Activated CD4-positive, alpha-beta T cell treated with anti-CD3 and anti-CD28 coated beads, Interleukin-2, amount 10 ng/mL, durations not matched to agents 7 days and 5 days (primary cell): ENCODE measurements around the gene NTRK1. TPM values are rescaled to one million over a fixed set of nuclear protein-coding genes. Genes with fewer than 3 reads are reported as not detected.
A peak's percentile ranks its signal among the peaks of the same experiment; 100 is the strongest.

ENCODE experiments used
- CTCF ChIA-PET: fragments of 350-600 bp; sonication (Branson Sonifier 250); formaldehyde crosslinking; loops from one replicate; lab custom pipeline; 2021; ENCODE audit warnings: antibody characterized with exemption; lab: Charles Lee
- POLR2A ChIA-PET: fragments of 350-600 bp; sonication (Branson Sonifier 250); formaldehyde crosslinking; loops from one replicate; lab custom pipeline; 2021; ENCODE audit warnings: antibody characterized with exemption; lab: Charles Lee
- DNase-seq: peaks from one replicate; pipeline ENCODE4 v3.0.0-alpha.2; 2020
- H3K27ac Mint-ChIP-seq: one replicate; pipeline ENCODE4 v1.8.0; 2021; ENCODE audit warnings: mild to moderate bottlenecking, moderate library complexity, mixed read lengths
- H3K27me3 Mint-ChIP-seq: one replicate; pipeline ENCODE4 v1.8.0; 2021; ENCODE audit warnings: mixed read lengths
- H3K36me3 Mint-ChIP-seq: one replicate; pipeline ENCODE4 v1.8.0; 2021; ENCODE audit warnings: low read depth, mixed read lengths
- H3K4me1 Mint-ChIP-seq: one replicate; pipeline ENCODE4 v1.8.0; 2021; ENCODE audit warnings: mixed read lengths
- H3K4me3 Mint-ChIP-seq: one replicate; pipeline ENCODE4 v1.8.0; 2021; ENCODE audit warnings: mild to moderate bottlenecking, moderate library complexity, mixed read lengths
- H3K9me3 Mint-ChIP-seq: one replicate; pipeline ENCODE4 v1.8.0; 2021; ENCODE audit warnings: mixed read lengths
- total RNA-seq, 2 experiments: library from RNA; stranded (reverse); gene quantifications; one replicate each; pipeline ENCODE4 v1.2.3, GENCODE V29; 2021

NTRK1 gene
- total RNA-seq, 2 experiments from 2014 or later = 1.9 to 2.0 TPM

DNA sequence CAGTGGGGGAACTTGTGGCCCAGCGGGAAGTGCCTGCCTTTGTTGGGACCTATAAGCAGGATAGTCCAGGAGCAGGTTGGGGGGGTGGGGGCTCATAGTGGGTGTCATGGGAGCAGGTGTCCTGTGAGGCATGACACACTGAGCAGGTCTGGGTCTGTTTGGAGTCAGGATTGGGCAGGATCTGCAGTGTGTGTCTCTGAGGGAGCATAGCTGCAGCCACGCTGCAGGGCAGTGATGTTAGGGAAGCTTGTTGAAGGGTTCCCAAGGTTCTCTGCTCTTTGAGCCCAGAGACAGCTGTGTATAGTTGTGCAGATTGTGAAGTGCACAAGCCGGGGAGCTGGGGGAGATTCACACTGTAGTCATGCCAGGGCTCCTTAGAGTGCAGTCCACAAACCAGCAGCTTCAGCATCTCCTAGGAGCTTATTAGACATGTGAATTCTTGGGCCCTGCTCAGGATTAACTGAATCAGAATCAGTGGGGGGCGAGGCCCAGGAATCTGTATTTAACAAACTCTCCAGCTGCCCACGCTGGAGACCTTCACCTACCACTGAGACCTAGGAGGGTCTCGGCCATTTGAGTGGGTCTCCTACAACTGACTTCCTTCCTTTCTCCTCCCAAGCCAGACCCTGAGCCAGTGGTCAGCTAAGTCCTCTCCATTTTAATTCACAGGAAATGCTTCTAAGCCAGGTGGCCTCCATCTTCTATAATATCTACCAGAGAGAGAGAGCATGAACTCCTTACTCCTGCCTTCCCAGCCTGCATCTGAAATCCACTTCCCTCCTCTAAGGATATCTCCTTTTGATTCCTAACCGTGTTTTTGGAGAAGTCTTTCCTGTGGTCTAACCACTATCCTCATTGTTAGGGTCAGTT, 12.8 kb upstream of the NTRK1 start:
- Mint-ChIP-seq H3K9me3 (no peaks in the 10 kb centered on the region), H3K36me3 (peaks cover 2% of the 10 kb centered on the region), H3K4me3 (peak overlapping the region; percentile 20), H3K4me1 (peaks cover 30% of the 10 kb centered on the region), H3K27me3 (peaks cover 53% of the 10 kb centered on the region), H3K27ac (no peak overlapping the region)
- no peak for DNase-seq
- CTCF ChIA-PET = interaction anchor here (0.9 to 7.6 kb wide), 10 partner anchors 7 to 121 kb away, joined by 3 to 69 read pairs (median 8); partner anchors contain the start of genes INSRR, NTRK1 and SH2D2A
- POLR2A ChIA-PET = interaction anchor here (0.6 to 1.1 kb wide), 3 partner anchors 10 to 349 kb away, joined by 4 read pairs; partner anchors contain the start of gene SH2D2A

DNA sequence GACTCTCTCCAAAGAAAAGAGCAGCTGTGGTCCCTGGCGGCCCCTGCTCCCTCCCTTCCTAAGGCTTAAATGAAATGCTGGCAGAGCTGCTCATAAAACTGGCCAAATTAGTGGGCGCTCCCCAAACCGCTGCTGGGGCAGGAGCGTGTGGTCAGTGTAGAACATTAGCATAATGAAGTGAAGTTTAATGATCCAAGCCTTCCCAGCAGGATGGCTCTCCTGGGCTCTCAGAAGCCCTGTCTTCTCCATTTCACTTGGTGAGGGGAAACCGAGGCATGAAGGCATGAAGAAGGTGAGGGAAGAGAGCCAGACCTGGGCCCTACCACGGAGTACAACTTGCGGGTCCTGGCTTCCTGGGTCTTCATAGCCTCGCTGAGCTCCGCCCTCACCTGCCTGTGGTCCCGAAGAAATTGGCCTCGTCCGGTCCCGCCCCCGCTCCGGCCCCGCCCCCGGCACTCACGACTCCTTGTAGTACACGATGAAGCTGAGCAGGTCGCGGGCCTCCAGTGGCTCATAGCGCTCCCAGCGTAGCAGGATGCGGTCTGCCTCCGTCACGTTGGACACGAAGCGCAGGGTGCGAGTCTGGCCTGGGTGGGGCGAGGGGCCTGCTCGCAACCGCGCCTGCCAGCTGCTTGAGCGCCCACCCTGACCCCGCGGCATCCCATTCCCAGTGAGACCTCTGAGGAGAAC, 12.1 kb upstream of the NTRK1 start:
- peak overlapping the region; percentile 78 for H3K27ac Mint-ChIP-seq
- peak overlapping the region; percentile 38 for H3K4me3 Mint-ChIP-seq
- H3K36me3 Mint-ChIP-seq = peaks cover 2% of the 10 kb centered on the region
- no peaks in the 10 kb centered on the region for H3K9me3 Mint-ChIP-seq
- DNase-seq = peak; percentile 80
- ChIA-PET POLR2A (interaction anchor here (0.9 to 1.1 kb wide), 2 partner anchors 33 to 350 kb away, joined by 4 read pairs; partner anchors contain the start of gene SH2D2A), CTCF (interaction anchor here (1.0 to 7.6 kb wide), 9 partner anchors 9 to 122 kb away, joined by 3 to 69 read pairs (median 9); partner anchors contain the start of genes INSRR, MRPL24 and NTRK1)
- H3K27me3 Mint-ChIP-seq = peaks cover 48% of the 10 kb centered on the region
- peaks cover 30% of the 10 kb centered on the region for H3K4me1 Mint-ChIP-seq

DNA sequence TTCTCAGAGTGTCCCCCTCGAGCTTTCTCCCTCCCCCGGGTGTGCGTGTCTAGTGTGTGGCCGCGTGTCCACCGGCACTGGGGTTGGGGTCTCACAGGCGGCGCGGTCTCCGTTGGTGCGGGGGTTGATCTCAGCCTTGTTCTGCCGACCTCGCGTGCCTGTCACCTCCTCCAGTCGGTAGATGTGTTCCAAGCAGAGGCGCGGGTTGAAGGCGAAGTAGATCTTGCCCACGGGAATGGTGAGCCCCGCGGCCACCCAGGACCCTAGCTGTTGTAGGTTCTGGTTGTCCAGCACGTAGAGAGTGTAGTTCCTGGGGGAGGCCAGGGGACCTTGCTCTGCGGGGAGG, 11.5 kb upstream of the NTRK1 start:
- no peak for DNase-seq
- ChIA-PET CTCF (interaction anchor here (0.6 to 7.6 kb wide), 10 partner anchors 9 to 259 kb away, joined by 3 to 69 read pairs (median 8); partner anchors contain the start of genes INSRR, MRPL24 and NTRK1), POLR2A (interaction anchor here (0.9 to 1.1 kb wide), 2 partner anchors 33 to 350 kb away, joined by 4 read pairs; partner anchors contain the start of gene SH2D2A)
- Mint-ChIP-seq H3K27me3 (peaks cover 44% of the 10 kb centered on the region), H3K4me3 (peak overlapping the region; percentile 38), H3K27ac (peak overlapping the region; percentile 78), H3K4me1 (peaks cover 27% of the 10 kb centered on the region), H3K9me3 (no peaks in the 10 kb centered on the region), H3K36me3 (peaks cover 2% of the 10 kb centered on the region)

DNA sequence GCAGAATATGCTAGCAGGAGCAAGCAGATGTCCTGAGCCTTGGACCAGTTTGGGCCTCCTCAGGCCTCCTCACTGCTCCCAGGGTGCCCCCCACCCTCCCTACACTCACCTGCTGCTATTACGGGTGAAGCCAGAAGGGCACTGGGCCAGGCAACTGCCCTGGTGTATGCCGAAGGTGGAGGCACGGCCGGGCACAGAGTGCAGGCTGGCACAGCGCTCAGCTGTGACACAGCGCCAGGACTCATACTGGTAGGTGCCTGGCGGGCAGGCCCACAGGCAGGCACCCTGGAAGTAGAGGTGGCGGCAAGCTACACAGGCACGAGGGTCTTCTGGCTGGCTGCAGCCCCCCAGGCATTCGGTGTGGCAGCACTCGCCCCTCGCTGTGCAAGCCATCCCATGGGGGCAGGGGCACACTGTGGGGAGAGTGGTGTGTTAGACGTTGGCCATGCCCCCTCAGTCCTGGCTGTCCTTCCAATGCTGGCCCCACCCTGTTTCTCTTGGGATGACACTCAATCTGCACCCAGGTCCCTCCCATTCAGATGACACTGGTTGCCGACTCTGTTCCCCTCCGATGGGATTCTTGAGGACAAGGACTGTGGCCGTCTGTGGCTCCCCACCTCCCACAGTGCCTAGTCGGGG, 8.8 kb upstream of the NTRK1 start:
- ChIA-PET CTCF (interaction anchor here (1.0 to 13.0 kb wide), 3 partner anchors 9 to 38 kb away, joined by 3 to 158 read pairs (median 69); partner anchors contain the start of genes INSRR and NTRK1), POLR2A (no interaction called here)
- Mint-ChIP-seq H3K4me1 (peaks cover 20% of the 10 kb centered on the region), H3K27ac (no peak overlapping the region), H3K4me3 (no peak overlapping the region), H3K27me3 (peaks cover 29% of the 10 kb centered on the region), H3K9me3 (no peaks in the 10 kb centered on the region), H3K36me3 (no peaks in the 10 kb centered on the region)
- DNase-seq = no peak

DNA sequence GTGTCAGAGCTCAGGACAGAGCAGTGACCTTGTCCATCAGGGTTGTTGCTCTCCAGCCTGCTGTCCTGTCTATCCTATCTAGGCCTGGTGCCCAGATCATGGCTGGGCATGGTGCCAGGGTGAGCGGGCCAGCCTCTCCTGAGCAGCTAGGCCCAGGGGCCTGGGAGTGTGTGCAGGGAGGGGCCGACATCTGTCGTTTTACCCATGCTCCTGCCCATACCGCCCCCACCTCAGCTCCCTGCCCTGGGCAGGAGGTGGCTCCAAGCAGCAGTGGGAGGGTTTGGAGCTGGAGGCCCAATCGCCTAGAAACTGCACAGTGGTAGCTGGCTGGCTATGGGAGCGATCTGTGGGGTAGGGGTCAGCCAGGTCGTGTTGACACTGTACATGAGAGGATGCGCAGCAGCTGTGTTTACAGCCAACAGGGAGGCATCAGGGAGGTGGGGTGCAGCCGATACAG, 8.2 kb upstream of the NTRK1 start:
- peaks cover 28% of the 10 kb centered on the region for H3K27me3 Mint-ChIP-seq
- no peaks in the 10 kb centered on the region for H3K9me3 Mint-ChIP-seq
- ChIA-PET CTCF (interaction anchor here (1.0 to 13.0 kb wide), 3 partner anchors 9 to 38 kb away, joined by 3 to 158 read pairs (median 69); partner anchors contain the start of genes INSRR and NTRK1), POLR2A (interaction anchor here (0.6 kb wide), 1 partner anchor 129 kb away, joined by 3 read pairs; no protein-coding TSS in a partner anchor)
- H3K36me3 Mint-ChIP-seq = no peaks in the 10 kb centered on the region
- no peak for DNase-seq
- H3K4me1 Mint-ChIP-seq = peaks cover 20% of the 10 kb centered on the region
- no peak overlapping the region for H3K4me3 Mint-ChIP-seq
- H3K27ac Mint-ChIP-seq = no peak overlapping the region

DNA sequence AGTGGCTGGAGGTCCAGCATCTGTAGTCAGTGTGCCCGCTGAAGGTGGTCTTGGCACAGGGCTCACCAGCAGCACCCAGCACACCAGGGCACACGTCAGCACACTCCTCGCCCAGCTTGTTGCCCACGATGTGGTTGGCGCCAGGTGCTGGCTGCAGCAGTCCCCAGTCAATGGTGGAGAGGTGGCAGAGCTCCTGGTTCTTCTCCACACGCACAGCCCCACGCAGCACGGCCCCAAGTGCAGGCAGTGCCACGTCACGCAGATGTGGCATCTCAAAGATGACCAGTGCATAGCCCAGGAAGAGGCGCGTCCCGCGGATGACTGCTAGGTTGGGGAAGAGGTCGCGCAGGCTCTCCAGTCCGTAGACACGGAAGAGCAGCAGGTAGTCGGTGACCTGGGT, 6.9 kb upstream of the NTRK1 start:
- ChIA-PET POLR2A (no interaction called here), CTCF (interaction anchor here (0.5 to 13.0 kb wide), 3 partner anchors 17 to 164 kb away, joined by 3 to 158 read pairs (median 4); no protein-coding TSS in a partner anchor)

DNA sequence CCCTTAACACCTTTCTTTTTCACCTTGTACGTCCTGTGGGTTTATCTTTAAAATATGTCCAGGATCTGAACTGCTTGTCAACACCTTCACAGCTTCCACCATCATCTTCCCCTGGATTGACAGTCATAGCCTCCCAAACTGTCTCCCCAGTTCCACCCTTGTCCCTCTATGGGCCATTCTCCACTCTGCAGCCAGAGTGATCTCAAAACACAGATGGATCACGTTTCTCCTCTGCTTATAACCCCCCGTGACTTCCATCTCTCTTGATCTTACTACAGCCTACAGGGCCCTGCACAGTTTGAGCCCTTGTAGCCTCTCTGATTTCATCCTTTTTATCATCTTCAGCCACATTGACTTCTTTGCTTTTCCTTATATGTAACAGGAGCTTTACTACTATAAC, 6.0 kb upstream of the NTRK1 start:
- H3K4me1 Mint-ChIP-seq = peaks cover 9% of the 10 kb centered on the region
- ChIA-PET POLR2A (no interaction called here), CTCF (interaction anchor here (1.2 to 13.0 kb wide), 6 partner anchors 7 to 127 kb away, joined by 3 to 247 read pairs (median 40); partner anchors contain the start of genes ISG20L2 and METTL25B)
- peaks cover 35% of the 10 kb centered on the region for H3K27me3 Mint-ChIP-seq
- DNase-seq = no peak
- no peak overlapping the region for H3K27ac Mint-ChIP-seq
- no peaks in the 10 kb centered on the region for H3K9me3 Mint-ChIP-seq
- H3K4me3 Mint-ChIP-seq = no peak overlapping the region
- H3K36me3 Mint-ChIP-seq = no peaks in the 10 kb centered on the region

More for the DNA sequence above, 6.9 kb upstream of the NTRK1 start:
- Mint-ChIP-seq H3K27ac (no peak overlapping the region), H3K4me3 (no peak overlapping the region), H3K9me3 (no peaks in the 10 kb centered on the region), H3K27me3 (peaks cover 34% of the 10 kb centered on the region), H3K36me3 (no peaks in the 10 kb centered on the region), H3K4me1 (peaks cover 10% of the 10 kb centered on the region)
- no peak for DNase-seq

DNA sequence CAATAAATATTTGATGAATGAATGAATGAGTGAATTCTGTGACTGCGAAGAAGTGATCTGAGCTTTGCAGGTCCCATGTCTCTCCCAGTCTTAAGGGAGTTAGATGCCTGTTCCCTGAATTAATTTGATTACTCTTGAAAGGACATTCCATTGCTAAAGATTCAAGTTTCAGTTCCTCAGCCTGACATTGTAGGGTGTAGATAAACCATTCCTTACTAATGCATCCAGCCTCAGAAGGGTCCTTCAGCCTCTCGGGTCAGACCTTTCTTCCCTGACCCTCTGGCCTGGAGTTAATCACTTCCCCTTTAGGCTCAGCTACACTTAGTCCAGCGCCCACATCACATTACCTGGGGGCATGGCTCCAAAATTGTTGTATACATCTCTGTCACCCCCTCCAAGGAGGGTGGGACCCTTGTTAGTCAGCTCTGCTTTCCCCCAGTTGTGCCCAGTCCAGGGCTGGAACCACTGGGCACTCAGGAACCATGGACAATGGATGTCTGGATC, 4.3 kb upstream of the NTRK1 start:
- POLR2A ChIA-PET = no interaction called here
- no peak overlapping the region for H3K4me3 Mint-ChIP-seq
- CTCF ChIA-PET = interaction anchor here (0.6 to 13.0 kb wide), 5 partner anchors 19 to 327 kb away, joined by 3 to 247 read pairs (median 76); partner anchors contain the start of genes ISG20L2 and METTL25B

DNA sequence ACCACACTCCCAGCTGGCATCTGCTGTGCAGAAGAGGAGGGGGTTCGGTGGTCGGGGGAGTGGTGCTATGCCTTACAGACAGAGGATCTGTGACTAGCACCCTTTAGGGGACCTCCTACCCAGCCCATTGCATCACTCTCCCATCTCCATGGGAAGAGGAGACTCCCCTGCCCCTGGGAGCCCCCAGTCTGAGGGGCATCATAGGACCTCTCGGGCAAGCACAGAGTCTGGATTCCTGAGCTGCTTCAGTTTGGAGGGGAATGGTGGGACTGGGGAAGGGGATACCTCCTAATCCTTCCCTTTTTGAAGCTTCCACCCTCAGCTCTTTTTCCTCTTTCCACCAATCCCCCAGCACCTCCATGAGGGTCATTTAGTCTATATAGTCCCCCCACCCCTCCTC, 3.1 kb upstream of the NTRK1 start:
- H3K9me3 Mint-ChIP-seq = no peaks in the 10 kb centered on the region
- ChIA-PET POLR2A (interaction anchor here (1.1 kb wide), 1 partner anchor 10 kb away, joined by 4 read pairs; no protein-coding TSS in a partner anchor), CTCF (interaction anchor here (1.2 to 13.0 kb wide), 6 partner anchors 9 to 168 kb away, joined by 3 to 247 read pairs (median 43); partner anchors contain the start of genes ISG20L2 and METTL25B)
- peaks cover 25% of the 10 kb centered on the region for H3K4me1 Mint-ChIP-seq
- peaks cover 49% of the 10 kb centered on the region for H3K27me3 Mint-ChIP-seq
- no peak overlapping the region for H3K27ac Mint-ChIP-seq
- no peak for DNase-seq
- no peaks in the 10 kb centered on the region for H3K36me3 Mint-ChIP-seq
- H3K4me3 Mint-ChIP-seq = no peak overlapping the region

More for the DNA sequence above, 4.3 kb upstream of the NTRK1 start:
- H3K27ac Mint-ChIP-seq = no peak overlapping the region
- H3K9me3 Mint-ChIP-seq = no peaks in the 10 kb centered on the region
- no peaks in the 10 kb centered on the region for H3K36me3 Mint-ChIP-seq
- peaks cover 42% of the 10 kb centered on the region for H3K27me3 Mint-ChIP-seq
- H3K4me1 Mint-ChIP-seq = peaks cover 16% of the 10 kb centered on the region
- DNase-seq = no peak

DNA sequence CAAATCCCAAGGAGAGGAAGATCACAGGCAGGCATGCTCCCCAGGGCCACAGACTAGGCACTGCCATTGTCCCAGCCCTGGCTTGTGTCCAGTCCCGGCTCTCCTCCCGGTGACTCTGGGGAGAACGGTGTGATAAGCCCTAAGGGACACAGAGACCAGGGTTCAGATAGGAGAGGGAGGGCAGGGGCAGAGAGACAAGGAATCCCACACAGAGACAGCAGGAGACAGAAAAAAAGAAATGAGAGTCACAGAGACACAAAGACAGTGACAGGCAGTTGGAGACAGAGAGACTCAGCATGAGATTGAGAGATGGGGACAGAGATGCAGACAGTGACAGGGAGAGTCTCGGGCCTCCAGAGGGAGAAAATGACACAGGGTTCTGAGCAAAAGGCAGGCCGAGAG, 2.1 kb upstream of the NTRK1 start:
- H3K4me3 Mint-ChIP-seq = no peak overlapping the region
- POLR2A ChIA-PET = no interaction called here
- DNase-seq = no peak
- no peaks in the 10 kb centered on the region for H3K36me3 Mint-ChIP-seq
- H3K9me3 Mint-ChIP-seq = no peaks in the 10 kb centered on the region
- H3K4me1 Mint-ChIP-seq = peaks cover 35% of the 10 kb centered on the region
- H3K27me3 Mint-ChIP-seq = peaks cover 49% of the 10 kb centered on the region
- CTCF ChIA-PET = interaction anchor here (1.2 to 13.0 kb wide), 9 partner anchors 10 to 169 kb away, joined by 3 to 247 read pairs (median 14); partner anchors contain the start of genes ISG20L2, METTL25B and SH2D2A
- no peak overlapping the region for H3K27ac Mint-ChIP-seq

DNA sequence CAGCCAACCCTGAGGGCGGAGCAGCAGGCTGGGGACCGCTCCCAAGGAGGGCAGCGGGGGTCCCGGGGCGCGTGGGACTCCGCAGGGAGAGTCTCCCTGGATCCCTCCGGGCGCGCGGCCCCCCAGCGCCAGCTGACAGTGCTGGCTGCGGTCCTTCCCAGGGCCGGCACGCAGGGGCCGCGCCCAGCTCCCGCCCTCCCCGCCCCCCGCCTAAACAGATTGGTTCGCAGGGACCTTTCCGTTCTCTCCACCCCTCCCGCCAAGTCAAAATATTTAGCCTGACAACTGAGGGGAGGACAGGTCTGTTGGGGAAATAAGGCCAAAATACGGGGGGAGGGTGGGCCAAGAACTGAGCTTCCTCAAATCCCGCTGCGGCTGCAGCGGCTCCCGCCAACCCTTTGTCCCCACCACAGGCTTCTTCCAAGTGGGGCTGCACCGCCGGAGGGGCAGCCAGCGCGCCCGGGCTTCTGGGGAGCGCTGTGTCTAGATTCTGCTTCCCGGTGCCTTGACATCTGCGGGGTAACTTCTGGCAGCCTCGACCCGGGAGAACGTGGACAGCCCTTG, 1.6 kb upstream of the NTRK1 start, which contains the start of gene INSRR:
Gene INSRR, minus strand, starts transcription at position 159 of the 564 bp plus-strand sequence. CDS start 496 bp downstream, outside the sequence.
- Mint-ChIP-seq H3K4me1 (peaks cover 40% of the 10 kb centered on the region), H3K9me3 (no peaks in the 10 kb centered on the region), H3K4me3 (peak within 1 kb of the TSS; percentile 61), H3K36me3 (no peaks in the 10 kb centered on the region), H3K27ac (no peak within 1 kb of the TSS), H3K27me3 (peaks cover 49% of the 10 kb centered on the region)
- CTCF ChIA-PET = interaction anchor here (0.7 to 13.0 kb wide), 30 partner anchors 10 to 283 kb away, joined by 3 to 247 read pairs (median 7); partner anchors contain the start of genes CRABP2, HDGF, ISG20L2 and METTL25B
- DNase-seq = no peak
- POLR2A ChIA-PET = interaction anchor here (0.8 kb wide), 1 partner anchor 45 kb away, joined by 4 read pairs; no protein-coding TSS in a partner anchor
